HG02943 (cell line): ENCODE measurements around the gene SERPINE2.
A peak's percentile ranks its signal among the peaks of the same experiment; 100 is the strongest.

Source experiments
- ATAC-seq: cut with Tn5 transposase; IDR thresholded peaks from one replicate; pipeline ENCODE4 v1.9.1; 2021; ENCODE audit warnings: mild to moderate bottlenecking, low read depth, moderate library complexity; ENCODE audit not compliant: unreplicated experiment

Gene SERPINE2

DNA sequence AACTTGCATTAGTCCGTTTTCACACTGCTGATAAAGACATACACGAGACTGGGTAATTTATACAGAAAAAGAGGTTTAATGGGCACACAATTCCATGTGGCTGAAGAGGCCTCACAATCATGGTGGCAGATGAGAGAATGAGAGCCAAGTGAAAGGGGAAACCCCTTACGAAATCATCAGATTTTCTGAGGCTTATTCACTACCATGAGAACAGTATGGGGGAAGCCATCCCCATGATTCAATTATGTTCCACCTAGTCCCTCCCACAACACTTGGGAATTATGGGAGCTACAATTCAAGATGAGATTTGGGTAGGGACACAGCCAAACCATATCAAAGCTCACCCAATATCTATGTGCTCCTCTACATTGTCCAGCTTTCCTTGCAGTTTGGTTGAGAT, 16.0 kb upstream of the SERPINE2 start:
- no peak for ATAC-seq

DNA sequence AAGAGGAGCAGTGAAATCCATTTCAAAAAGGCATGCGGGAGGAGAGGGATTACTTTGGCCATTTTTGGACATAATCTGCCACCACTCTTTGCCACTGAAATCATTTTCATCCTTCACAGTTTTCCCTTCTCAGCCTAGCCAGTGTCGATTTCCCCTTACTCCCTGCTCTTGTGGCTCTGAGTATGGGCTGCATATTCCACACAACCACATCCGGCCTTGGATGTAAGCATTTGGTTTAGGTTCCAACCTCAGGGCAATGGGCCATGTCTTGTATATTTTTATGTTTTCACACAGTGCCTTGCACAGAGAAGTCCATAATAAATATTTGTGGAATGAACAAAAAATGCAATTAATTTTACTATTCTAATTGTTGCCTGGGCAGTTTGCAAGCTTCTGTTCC, 7.7 kb upstream of the SERPINE2 start:
- ATAC-seq, result no peak

DNA sequence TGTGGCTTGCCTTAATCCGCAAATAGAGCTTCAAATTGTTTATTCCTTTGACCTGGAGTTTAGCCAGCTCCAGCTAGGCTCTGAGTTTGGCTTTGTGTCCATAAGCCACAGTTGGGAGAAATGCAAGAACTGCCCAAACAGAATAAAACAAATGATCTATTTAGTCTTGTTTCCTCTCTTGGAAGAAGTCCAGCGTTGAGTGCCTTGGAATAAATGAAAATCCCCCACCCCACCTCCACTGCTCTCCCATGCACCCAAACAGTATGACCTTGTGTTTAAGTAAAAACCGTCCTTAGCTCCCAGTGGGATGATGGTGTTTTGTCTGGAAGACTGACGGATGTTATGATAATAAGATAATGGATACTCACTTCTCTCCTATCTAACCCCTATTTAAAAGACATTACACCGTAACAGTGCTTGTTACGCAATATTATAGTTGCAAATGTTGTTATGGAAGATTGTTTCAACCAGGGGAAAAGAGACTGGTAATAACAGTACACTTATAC, 3.2 kb upstream of the SERPINE2 start:
- ATAC-seq, result no peak

DNA sequence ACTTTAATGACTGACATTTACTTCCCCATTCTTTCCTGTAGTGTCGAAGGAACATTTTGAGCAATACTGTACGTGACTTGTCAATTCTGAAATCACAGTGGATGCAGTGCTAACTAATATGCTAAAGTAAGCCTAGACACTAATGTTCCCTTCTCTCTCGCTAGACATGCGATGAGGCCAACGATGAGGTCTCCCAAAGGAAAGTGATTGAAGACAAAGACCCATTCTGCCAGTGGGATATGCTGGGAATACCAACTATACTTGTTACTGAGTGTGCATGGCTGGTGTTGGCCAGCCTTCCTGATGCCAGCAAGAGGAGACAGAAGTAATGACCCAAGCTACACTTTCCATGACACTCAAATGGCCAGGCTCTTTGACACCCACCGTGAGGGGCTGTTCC, 2.5 kb upstream of the SERPINE2 start:
- ATAC-seq, result no peak

DNA sequence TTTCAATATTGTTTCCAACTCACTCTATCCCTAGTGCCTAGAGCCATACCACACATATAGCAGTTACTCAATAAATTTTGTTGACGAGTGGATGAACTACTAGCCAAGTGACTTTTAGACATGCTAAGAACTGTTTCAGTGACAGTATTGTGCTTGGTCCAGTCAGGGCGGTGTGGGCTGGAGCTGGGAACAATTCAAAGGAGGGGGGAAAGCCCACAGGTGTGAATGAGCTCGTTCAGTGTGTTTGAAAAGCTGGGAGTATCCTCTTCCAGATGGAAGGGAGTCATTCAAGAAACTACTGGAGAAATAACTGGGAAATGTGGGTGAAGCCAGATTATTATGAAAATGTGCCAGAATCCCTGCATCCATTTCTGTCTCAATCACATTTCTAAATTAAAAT, 1.7 kb upstream of the SERPINE2 start:
- no peak for ATAC-seq

DNA sequence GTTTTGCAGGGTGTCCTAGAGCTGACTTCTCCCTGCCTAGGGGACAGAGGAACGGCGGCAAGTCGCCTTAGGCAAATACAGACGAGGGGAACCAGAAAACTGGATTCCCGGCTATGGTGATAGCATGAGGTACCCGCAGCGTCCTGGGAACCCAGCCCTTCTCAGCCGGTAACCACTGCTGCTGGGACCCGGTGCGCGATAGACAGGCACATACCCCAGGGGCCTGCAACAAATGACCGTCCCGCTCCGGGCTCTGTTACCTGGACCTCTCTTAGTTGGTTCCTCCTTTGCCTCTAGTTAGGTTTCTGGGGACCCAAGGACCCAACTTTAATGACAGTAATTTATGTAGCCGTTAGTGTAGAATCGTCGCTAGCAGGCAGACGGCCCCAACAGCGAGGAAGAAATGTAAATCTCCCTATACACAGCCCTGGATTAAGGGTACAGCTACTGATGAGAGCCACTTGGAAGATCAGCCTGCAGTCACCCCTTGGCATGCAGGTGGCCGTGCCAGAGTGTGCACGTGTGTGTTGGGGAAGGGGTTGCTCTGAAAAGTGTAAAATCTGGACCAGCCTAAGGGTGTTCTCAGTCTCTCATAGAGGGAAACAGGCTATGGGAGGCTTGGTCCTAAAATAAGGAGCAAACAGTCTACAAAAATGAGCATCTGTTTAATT, 819 bp upstream of the SERPINE2 start:
- ATAC-seq, result no peak

DNA sequence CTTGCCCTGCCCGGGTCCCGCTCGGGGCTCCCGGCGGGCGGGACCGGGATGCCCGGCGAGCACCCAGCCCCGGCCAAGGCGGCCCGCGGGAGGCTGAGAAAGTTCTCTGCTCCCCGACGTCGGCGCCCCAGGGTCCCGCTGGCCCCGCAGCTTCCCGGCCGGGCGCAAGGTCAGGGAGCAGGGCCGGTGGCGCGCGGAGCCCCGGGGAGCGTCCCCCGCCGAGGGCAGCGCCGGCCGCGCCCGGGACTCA, 331 bp downstream of the SERPINE2 start:
- peak; percentile 32 for ATAC-seq

DNA sequence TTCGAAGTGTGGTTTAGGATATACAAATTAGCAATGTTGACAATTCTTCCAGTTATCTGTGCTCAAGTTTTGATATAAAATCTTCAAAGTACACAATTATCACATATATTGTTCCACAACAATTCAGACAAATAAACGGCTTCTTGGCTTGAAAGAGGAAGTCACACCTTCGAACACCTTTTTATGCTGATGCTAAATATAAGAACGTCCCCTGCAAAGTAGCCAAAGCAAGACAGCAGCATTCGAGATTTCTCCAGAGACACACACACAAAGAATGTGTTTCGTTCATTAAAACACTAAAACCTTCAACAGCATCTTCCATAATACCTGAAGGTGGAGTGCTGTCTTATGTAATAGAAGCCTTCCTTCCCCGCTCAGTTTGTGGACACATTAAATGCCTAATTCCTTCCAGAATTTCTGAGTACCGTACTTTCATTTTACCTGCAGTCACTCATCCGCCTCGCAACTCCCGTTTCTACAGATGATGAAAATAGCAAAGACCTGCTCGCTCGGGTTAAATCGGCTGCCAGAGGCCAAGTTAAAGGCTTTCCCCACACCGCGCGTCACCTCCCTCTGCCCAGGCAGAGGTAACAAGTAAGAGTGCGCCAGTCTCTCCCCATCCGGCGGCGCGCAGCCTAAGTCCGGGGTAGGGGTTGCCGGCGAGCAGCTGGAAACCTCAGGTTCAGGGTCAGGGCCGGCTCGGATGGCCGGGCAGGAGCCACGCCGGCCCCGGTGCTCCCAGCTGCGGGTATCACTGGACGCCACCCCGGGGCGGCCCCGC, 847 bp downstream of the SERPINE2 start:
- peak; percentile 44 for ATAC-seq

DNA sequence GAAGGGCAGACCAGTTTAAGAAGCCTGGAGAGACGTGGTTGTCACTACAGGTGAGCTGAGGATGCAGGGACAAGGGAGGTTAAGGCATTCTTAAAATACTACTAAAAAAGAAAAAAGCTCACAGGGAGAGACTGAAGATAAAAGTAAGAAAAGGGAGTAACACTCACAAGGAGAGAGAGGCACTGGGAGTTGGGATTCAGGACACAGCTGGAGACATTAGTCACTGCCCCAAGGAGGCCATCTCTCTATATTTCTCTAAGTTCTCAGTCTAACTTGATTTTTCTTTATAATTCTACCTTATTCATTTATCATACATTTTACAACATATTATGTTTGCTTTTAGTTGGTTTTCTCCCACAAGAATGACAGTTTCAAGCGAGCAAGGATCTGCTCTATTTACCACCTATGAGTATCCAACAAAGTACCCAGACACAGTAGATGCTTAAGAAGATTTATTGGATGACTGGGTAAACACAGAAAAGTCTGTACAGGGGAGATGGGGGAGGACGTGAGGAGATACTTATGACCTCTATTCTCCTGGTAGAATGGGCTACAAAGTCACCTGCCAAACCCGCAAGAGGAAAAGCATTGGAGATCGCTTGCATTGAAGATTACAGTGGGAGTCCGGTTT, 2.2 kb downstream of the SERPINE2 start:
- no peak for ATAC-seq

DNA sequence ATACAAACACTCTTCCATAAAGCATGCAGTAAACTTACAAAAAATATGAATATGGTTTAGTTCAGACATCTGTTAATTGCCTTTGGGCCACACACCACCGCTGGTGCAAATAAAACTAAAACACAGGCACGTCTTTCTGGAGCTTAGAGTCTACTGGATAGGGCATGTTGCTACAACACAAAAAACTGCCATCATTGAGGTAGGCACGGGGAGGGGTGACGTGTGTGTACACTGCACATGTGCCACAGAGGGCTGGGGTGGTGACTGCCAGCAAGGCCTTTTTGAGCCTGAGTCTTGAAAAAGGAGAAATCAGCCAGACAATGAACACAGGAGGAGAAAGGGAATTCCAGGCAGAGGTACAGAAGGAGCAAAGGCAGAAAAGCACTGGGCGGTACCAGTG, 5.1 kb downstream of the SERPINE2 start:
- ATAC-seq, result no peak

DNA sequence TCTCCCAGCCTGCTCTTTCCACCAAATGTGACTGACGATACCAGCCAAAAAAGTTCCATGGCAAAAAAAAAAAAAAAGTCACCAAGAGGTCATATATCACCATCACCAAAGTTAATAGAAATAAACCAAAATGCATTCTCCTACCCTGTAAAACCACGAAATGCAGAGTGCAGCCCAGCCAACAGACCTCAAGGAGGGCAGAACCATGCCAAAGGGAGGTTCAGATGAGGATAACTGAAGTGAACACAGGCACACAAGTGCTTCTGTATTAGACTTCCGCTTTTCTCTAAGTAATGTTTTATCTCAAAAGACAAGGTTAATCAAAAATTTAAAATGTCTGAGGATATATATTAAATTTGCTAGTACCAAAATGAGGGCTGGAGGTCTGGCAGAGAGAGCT, 5.5 kb downstream of the SERPINE2 start:
- ATAC-seq, result no peak

DNA sequence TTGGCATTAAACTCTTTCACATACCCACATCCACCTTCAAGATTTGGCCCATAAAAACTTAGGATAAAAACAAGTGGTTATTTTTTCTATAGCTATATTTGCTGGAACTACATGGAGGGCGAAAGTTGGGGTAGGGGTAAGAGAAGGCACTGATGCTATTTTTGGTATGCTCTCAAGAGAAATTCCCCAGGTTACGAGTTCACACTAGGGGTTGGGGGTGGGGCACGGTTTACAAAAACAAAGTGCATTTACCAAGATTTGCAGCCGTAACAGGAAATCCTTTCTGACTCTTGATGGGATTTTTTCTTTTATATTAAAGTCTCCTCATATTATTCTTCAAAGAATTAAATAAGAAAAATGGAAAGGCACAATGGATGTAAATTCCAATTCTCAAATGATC, 6.8 kb downstream of the SERPINE2 start:
- no peak for ATAC-seq

DNA sequence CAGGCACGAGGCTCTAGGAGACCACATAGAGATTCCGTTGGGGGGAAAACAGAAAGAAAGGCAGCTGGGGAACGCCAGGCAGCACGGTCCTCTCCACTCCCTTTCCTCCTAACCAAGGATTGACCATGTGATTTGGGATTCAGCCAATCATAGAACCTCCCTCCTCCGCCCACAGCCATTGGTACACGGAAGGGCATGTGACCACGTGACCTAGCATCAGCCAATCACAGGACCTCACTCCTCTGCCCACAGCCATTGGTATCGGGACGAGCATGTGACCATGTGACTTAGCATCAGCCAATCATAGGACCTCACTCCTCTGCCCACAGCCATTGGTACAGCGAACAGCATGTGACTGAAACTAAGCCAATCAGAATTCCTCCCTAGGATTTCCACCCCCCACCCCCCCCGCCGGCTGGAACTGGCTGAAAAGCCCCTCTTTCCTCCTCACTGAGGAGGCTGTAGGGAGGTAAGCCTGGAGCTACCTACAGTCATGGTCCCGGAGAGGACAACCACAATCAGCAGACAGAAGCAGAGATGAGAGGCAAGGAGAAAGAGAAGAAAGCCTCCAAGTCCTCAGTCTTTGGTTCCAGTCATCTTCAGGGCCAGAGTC, 7.6 kb downstream of the SERPINE2 start:
- no peak for ATAC-seq

DNA sequence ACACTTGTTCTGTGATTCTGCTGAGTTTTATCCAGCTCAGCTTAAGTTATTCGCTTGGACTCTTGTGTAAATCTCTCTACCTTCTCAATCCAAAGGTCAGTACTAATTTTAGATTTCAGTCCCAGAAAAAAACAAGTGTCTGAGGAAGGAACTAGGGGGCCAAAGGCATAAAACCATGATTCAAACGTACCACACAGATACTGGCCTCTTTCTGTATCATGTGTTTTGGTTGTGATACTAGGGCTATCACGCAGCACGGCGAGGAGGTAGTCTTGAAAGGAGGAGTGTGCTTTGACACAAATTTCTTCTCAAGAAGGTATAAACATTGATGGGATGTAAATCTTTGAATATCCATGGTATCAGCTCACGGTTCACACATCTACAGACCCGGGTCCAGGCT, 8.3 kb downstream of the SERPINE2 start:
- ATAC-seq, result no peak

DNA sequence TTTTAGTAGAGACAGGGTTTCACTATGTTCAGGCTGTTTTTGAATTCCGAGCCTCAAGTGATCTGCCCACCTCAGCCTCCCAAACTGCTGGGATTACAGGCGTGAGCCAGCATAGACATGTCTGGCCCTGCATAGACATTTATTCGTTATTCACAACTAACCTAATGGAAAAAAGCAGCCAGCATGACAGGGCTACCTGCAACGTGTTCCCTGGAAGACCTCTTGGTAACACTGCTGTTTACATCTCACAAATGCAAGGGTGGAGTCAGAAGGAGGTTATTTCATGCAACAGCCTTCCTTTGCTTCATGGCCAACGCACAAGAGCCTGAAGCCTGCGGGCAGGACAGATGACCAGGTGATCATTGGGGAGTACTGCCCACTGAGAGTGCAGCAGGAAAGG, 9.2 kb downstream of the SERPINE2 start:
- ATAC-seq, result no peak

DNA sequence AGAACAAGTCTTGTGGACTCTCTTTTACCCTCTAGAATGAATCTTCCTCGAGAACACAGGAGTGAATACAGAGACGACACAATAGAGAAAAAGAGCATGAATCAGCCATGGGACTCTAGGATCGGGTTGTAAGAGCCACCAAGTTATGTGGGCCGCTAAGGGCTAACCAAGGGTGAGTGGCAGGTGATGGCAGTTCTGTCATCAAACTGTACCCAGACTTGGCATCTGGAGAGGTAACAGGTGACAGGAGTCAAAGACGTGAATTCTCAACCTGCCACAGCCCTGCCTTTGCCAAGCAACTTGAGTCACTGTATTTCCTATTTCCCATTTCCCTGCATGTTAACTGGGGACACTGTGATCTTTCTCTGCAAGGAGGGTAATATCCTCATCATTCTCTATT, 11.2 kb downstream of the SERPINE2 start:
- ATAC-seq, result no peak

DNA sequence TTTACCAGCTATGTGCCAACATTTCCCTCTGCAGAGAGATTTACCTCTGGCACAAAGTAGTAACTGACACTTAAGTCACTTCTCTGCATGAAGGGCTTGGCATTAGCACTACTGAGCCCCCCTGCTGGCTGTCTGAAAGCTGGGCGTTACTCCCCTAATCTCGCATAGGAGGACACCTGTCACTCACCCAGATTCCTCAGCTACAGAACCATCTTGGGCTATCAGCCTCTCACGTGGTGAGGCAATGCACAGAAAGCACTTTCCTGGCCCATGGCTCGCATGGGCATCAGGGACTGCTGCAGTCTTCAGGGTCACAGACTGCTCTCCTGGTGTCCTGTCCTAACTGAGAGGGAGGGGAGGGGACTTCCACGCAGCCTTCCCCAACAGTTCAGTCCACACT, 12.0 kb downstream of the SERPINE2 start:
- ATAC-seq, result no peak

DNA sequence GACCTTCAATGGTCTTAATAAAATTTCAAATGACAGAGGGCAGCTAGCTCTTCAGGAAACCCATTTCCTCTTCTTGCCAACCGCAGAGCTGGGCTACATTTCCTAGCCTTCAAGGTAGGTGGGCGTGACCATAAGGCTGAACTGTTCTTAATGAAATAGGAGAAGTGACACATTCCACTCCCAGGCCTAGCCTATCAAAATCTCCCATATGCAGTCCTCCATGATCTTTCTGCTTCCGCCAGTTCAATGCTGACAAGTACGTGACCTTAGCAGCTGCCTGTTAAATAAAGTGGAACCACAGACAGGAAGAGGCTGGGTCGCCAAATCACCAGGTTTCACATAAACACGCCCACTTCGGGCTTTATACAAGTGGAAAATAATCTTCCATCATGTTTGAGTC, 13.2 kb downstream of the SERPINE2 start:
- ATAC-seq, result peak; percentile 92

DNA sequence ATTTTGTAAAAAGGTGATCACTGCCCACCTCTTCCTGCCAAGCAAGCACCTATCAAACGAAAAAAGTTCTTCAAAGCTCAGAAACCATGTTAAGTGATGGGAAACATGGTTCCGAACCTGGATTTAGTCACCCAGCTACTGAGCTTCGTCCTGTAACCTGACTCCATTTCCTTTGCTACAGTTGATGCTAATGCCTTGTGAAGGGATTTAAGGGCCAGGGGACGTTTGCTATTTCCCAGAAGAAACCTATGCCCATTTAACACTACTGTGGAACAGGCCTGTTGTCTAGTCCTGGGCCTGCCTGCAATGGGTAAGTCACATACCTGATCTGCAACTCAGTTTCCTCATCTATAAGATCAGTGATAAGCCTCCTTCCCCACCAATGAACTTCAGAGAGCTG, 14.8 kb downstream of the SERPINE2 start:
- no peak for ATAC-seq

DNA sequence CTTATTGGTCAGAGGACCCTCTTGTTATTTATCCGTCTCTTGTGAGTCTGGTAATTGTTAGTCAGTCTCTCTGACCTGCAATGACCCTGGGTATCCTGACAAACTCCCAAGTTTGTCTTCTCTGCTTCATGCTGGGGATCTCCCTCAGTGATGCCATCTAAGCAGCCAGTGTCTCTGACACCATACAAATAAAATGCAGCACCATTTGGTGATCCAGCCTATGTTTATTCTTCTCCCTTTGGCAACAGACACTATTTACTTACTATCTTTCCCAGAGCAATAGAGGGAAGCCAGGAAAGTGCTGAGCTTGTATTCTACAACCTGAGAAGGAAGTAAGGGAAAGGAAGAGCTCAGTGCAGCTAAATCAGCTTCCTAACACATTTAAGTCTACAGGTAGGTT, 15.9 kb downstream of the SERPINE2 start:
- ATAC-seq, result no peak

DNA sequence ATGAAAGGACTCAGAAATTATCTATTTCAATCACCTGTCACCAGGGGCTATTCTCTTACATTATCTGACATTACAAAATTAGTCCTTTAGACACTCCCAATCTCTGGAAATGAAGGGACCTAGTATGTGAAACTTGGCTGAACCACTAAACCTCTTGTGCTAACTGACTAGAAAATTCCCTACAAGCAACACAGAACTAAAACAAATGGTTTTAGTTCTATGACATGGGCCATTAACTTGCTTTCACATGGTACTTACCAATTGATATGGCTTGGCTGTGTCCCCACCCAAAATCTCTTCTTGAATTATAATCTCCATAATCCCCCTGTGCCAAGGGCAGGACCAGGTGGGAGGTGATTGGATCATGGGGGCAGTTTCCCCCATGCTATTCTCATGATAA, 16.6 kb downstream of the SERPINE2 start:
- ATAC-seq, result no peak

DNA sequence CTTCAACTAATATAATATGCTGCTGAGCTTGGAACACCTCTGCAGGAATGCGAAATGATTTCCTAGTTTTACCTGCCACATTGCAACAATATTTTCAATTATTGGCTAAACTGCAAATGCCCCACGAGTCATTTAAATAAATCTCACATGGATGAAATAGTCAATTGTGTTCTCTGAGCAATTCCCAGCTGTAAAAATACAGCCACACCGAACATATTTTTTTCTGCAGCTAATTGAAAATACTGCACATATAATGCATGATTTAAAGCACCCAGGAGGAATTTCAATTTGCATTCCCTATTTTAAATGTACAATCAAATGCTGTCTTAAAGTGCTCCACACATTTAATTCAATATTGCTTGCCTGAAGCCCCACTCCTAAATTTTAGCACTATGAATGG, 18.6 kb downstream of the SERPINE2 start:
- no peak for ATAC-seq
